ENCODE measurements around the gene POP5.

- TF ChIP-seq CTCF (IDR thresholded peaks at IDR 0.05; ENCODE audit: insufficient read depth, low read length) (no peak), POLR2AphosphoS5 (IDR thresholded peaks at IDR 0.05; ENCODE audit: low read depth) (no peak), REST (IDR thresholded peaks at IDR 0.05; ENCODE audit: insufficient replicate concordance, low read depth) (no peak), SPI1 (IDR thresholded peaks at IDR 0.05; ENCODE audit: borderline replicate concordance, low read depth) (no peak)
These were observed 9.7 kb upstream of the POP5 start for GRCh38 chr12:120590741-120591407.

Data from HL-60 (cell line).